Fibroblast of mammary gland (primary cell): ENCODE results near the gene FRY.
A peak's percentile ranks its signal among the peaks of the same experiment; 100 is the strongest.

Experiments
- DNase-seq: peaks from one replicate; pipeline ENCODE4 v3.0.0-alpha.2; 2010; ENCODE audit warnings: low read depth
- H3K4me3 ChIP-seq: 2 replicates; pipeline ENCODE4 v1.5.1; 2011; ENCODE audit warnings: low read depth, mild to moderate bottlenecking, low read length, moderate library complexity; ENCODE audit not compliant: control insufficient read depth
- TF ChIP-seq, protein P1 (sequence below): conservative IDR thresholded peaks from 2 replicates; pipeline ENCODE4 v1.5.1; 2011; ENCODE audit warnings: low read depth, low read length, inconsistent platforms; ENCODE audit not compliant: control insufficient read depth, insufficient read depth

FRY gene

DNA sequence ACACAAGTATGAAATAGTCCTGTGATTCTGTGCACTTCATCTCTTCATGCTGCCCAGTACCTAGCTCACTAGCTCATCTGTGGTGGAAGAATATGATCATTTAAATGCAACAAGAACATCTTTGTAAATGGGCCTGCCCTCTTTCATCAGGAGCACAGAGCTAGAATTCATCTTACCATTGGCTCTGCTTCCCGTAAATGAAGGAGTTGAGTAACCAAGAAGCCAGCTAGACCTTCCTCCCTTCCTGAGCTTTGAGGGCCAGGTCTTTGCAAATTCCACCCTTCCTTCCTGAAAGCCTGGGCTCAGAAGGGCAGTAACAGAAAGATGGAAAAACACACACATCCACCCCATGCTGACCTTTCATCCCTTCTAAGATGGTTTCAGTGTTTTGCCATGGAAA lies 82.0 kb downstream of the FRY start:
- no peak for DNase-seq
- H3K4me3 ChIP-seq, result no peak overlapping the region
- TF ChIP-seq, protein P1, sequence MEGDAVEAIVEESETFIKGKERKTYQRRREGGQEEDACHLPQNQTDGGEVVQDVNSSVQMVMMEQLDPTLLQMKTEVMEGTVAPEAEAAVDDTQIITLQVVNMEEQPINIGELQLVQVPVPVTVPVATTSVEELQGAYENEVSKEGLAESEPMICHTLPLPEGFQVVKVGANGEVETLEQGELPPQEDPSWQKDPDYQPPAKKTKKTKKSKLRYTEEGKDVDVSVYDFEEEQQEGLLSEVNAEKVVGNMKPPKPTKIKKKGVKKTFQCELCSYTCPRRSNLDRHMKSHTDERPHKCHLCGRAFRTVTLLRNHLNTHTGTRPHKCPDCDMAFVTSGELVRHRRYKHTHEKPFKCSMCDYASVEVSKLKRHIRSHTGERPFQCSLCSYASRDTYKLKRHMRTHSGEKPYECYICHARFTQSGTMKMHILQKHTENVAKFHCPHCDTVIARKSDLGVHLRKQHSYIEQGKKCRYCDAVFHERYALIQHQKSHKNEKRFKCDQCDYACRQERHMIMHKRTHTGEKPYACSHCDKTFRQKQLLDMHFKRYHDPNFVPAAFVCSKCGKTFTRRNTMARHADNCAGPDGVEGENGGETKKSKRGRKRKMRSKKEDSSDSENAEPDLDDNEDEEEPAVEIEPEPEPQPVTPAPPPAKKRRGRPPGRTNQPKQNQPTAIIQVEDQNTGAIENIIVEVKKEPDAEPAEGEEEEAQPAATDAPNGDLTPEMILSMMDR, result no peak

DNA sequence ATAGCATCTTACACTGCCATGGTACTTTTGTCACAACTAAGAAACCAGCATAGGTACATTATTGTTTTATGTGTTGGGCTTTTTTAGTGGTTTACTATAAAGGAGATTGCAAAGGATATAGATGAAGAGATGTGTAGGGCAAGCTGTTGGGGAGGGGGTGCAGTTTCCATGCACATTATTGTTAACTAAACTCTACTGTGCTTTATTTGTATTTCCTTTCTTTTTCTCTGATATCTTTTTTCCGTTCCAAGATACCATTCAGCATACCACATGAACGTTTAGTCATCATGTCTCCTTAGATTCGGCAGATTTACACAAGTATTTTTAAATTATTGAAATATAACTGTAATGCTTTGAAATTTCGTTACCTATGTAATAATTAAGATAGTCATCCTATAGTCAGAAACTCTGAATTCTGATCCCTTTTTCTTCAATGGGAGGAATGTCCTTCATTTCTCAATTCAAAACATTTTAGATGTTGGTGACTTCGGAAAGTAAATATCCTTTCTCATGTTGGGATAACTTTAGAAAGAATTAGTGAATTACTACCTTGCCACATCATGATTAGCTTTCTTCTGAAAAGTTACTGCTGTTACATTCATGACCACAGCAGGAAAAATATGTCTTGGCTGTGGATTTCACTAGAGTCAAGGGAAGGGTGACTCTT lies 82.8 kb downstream of the FRY start:
- TF ChIP-seq, protein P1, result no peak
- no peak for DNase-seq
- no peak overlapping the region for H3K4me3 ChIP-seq

DNA sequence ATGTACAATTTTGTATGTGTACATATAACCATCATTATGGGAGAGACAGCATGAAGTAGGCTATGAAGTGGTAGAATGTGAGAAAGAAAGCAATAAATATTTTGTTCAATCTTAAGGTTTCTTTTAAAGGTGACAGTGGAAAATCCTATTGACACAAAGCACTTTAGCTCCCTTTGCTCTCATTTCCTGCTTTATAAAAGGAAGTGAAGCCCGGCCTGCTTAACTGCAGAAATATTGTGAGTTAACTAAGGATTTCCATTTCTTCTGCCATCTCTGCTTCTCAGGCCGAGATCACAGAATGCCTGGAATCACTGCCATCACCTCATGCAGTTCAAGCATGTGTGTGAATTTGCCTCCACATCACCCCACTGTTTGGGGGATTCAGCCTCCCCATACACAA lies 83.5 kb downstream of the FRY start:
- DNase-seq, result no peak

DNA sequence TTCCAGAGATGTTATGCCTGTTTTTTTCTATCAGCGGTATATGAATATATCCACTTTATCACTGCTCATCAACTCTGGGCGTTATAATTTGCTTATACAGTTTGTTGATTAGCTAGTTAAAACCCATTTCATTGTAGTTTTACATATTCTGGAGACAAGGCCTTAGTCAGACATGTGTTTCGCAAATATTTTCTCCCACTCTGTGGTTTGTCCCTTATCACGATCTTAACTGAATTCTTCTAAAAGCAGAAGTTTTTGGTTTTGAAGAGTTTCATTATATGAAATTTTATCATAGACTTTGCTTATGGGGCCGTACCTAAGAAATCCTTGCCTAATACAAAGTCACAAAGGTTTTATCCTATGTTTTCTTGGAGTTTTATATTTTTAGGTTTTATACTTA lies 84.6 kb downstream of the FRY start:
- DNase-seq, result no peak
- H3K4me3 ChIP-seq, result no peak overlapping the region
- TF ChIP-seq, protein P1, result no peak

More for the DNA sequence above, 83.5 kb downstream of the FRY start:
- no peak overlapping the region for H3K4me3 ChIP-seq
- TF ChIP-seq, protein P1, result no peak

DNA sequence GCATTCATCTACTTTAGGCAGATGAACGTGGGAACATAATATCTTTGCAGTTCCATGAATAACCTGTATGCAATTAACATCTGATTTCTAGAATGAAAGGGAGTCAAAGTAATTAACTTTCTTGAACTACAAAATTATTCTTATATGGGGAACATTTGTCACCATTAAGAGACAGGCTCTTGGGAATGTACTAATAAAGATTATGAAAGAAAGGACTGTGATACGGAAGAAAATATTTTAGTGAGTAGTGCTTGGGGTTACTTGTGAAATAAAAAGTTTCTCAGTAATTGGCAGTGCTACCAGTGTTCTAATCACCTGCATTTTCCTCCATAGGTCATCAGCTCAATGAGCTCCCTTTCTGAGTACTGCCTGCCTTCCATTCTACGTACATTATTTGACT lies 85.4 kb downstream of the FRY start:
- TF ChIP-seq, protein P1, result no peak
- no peak overlapping the region for H3K4me3 ChIP-seq
- DNase-seq, result no peak

DNA sequence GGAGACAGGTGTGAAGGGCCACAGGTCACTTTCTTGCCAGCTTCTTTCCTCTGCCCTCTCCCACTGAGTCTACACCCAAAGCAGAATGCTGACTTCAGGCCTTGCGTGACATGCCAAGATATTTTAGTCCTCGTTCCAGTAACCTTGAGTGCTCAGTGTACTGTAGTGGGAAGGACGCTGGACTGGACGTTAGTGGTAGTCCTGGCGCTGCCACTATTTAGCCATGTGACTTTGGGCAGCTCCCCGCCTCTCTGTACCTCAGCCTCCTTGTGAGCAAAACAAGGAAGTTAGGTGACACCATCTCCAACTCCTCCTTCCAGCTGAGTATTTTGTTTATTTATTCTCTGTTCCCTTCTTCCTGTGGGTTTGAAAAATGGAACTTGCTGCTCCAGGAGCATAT lies 86.1 kb downstream of the FRY start:
- H3K4me3 ChIP-seq, result no peak overlapping the region
- DNase-seq, result no peak
- TF ChIP-seq, protein P1, result no peak

DNA sequence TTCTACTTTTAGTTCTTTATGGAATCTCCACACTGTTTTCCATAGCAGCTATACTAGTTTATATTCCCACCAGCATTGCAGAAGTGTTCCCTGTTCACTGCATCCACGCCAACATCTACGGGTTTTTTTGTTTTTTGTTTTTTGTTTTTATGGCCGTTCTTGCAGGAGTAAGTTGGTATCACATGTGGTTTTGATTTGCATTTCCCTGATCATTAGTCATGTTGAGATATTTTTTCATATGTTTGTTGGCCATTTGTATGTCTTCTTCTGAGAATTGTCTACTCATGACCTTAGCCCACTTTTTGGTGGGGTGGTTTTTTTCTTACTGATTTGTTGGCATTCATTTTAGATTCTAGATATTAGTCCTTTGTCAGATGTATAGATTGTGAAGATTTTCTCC lies 89.7 kb downstream of the FRY start:
- DNase-seq, result peak; percentile 68
- H3K4me3 ChIP-seq, result no peak overlapping the region
- TF ChIP-seq, protein P1, result no peak
